ENCODE data around the gene CCDC88C.
"Not testable (repeated sequence)": the region's sequence is repeated elsewhere in the genome, so short reads cannot be mapped to it uniquely, and the experiment has no call there.

CCDC88C gene

GRCh38 chr14:91267965-91268437 is 149.6 kb downstream of the CCDC88C start:
- Histone ChIP-seq H3K27me3 (ENCODE audit: insufficient read depth, low read depth) (no peaks in the 10 kb centered on the region), H3K4me2 (no peak overlapping the region), H3K79me2 (ENCODE audit: insufficient read depth, low read depth) (no peaks in the 10 kb centered on the region), H4K20me1 (ENCODE audit: insufficient read depth) (no peaks in the 10 kb centered on the region), H3K9ac (no peak overlapping the region), H3K27ac (no peak overlapping the region), H3K4me1 (ENCODE audit: low read depth, poor library complexity, severe bottlenecking) (no peaks in the 10 kb centered on the region), H3K36me3 (ENCODE audit: insufficient read depth) (no peaks in the 10 kb centered on the region), H3K4me3 (IDR thresholded peaks at IDR 0.05; ENCODE audit: insufficient read depth, low read depth, low read length) (no peak overlapping the region), H2AFZ (ENCODE audit: low read depth) (no peak overlapping the region)
- no peak for TF ChIP-seq CTCF (conservative IDR thresholded peaks at IDR 0.05; ENCODE audit: low read depth, low read length)

DNA sequence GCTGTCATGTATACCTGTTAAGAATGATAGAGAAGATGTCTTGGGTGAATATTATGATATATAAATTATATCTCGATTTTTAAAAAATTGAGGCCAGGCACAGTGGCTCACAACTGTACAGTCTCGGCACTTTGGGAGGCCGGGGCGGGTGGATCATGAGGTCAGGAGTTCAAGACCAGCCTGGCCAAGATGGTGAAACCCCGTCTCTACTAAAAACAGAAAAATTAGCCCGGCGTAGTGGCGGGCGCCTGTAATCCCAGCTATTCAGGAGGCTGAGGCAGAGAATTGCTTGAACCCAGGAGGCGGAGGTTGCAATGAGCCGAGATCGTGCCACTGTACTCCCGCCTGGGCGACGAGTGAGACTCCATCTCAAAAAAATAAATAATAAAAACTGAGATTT is 151.3 kb downstream of the CCDC88C start:
- H3K9ac ChIP-seq; H3K36me3 ChIP-seq (ENCODE audit: insufficient read depth); H3K79me2 ChIP-seq (ENCODE audit: insufficient read depth, low read depth); H2AFZ ChIP-seq (ENCODE audit: low read depth); H3K4me2 ChIP-seq; H3K27me3 ChIP-seq (ENCODE audit: insufficient read depth, low read depth); H3K4me3 ChIP-seq (IDR thresholded peaks at IDR 0.05; ENCODE audit: insufficient read depth, low read depth, low read length); H3K4me1 ChIP-seq (ENCODE audit: low read depth, poor library complexity, severe bottlenecking); H4K20me1 ChIP-seq (ENCODE audit: insufficient read depth); H3K27ac ChIP-seq: not testable (repeated sequence)

DNA sequence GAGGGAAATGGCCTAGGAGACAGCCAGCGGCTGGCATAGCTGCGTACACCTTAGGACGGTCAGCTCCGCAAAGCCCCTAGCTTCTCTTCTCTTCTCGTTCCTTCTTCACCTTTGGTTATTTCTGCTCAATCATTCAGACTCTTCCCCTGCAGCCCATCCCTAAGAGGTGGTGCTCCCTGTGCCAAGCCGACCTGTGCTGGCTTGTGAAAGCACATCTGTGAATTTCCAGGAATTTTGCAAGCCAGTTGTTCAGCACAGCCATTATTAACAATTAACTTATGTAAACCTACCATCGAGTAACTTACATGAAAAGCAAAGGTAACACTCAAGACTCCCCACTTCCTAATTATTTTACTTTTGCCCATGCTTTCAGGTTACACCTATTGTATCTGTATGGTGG is 152.2 kb downstream of the CCDC88C start:
- Histone ChIP-seq H3K27me3 (ENCODE audit: insufficient read depth, low read depth) (no peaks in the 10 kb centered on the region), H3K27ac (no peak overlapping the region), H3K4me1 (ENCODE audit: low read depth, poor library complexity, severe bottlenecking) (no peaks in the 10 kb centered on the region), H3K36me3 (ENCODE audit: insufficient read depth) (no peaks in the 10 kb centered on the region), H3K4me2 (no peak overlapping the region), H4K20me1 (ENCODE audit: insufficient read depth) (no peaks in the 10 kb centered on the region), H3K9ac (no peak overlapping the region), H2AFZ (ENCODE audit: low read depth) (no peak overlapping the region), H3K79me2 (ENCODE audit: insufficient read depth, low read depth) (no peaks in the 10 kb centered on the region), H3K4me3 (IDR thresholded peaks at IDR 0.05; ENCODE audit: insufficient read depth, low read depth, low read length) (no peak overlapping the region)
- TF ChIP-seq CTCF (conservative IDR thresholded peaks at IDR 0.05; ENCODE audit: low read depth, low read length), result no peak

GRCh38 chr14:91264151-91265150 is 153.2 kb downstream of the CCDC88C start:
- no peak overlapping the region for H3K9ac ChIP-seq

More at GRCh38 chr14:91264151-91265150, 153.2 kb downstream of the CCDC88C start:
- no peak for TF ChIP-seq CTCF (conservative IDR thresholded peaks at IDR 0.05; ENCODE audit: low read depth, low read length)
- Histone ChIP-seq H3K27me3 (ENCODE audit: insufficient read depth, low read depth) (no peaks in the 10 kb centered on the region), H3K4me2 (no peak overlapping the region), H3K27ac (no peak overlapping the region), H3K4me1 (ENCODE audit: low read depth, poor library complexity, severe bottlenecking) (no peaks in the 10 kb centered on the region), H2AFZ (ENCODE audit: low read depth) (no peak overlapping the region), H3K4me3 (IDR thresholded peaks at IDR 0.05; ENCODE audit: insufficient read depth, low read depth, low read length) (no peak overlapping the region), H4K20me1 (ENCODE audit: insufficient read depth) (no peaks in the 10 kb centered on the region), H3K79me2 (ENCODE audit: insufficient read depth, low read depth) (no peaks in the 10 kb centered on the region), H3K36me3 (ENCODE audit: insufficient read depth) (no peaks in the 10 kb centered on the region)

Measured in KMS-11 (cell line).